DOHH2 (cell line): ENCODE measurements around the gene CAPZA1.

Source experiments
- CTCF ChIP-seq: fragments of 200-600 bp; sonication (generic); IDR thresholded peaks from one replicate; pipeline ENCODE4 v1.5.1; 2014; ENCODE audit warnings: antibody characterized with exemption, mild to moderate bottlenecking, low read depth, low read length; ENCODE audit not compliant: poor library complexity, severe bottlenecking
- EZH2phosphoT487 ChIP-seq: fragments of 200-600 bp; sonication (generic); IDR thresholded peaks from 2 replicates; pipeline ENCODE4 v1.6.1; 2017; ENCODE audit warnings: borderline replicate concordance, mild to moderate bottlenecking, antibody characterized with exemption, low read length, moderate library complexity, mixed read lengths

GRCh38 chr1:112707221-112708001 is 87.8 kb downstream of the CAPZA1 start:
- TF ChIP-seq EZH2phosphoT487 (no peak), CTCF (peak; percentile 80)
